Measurements from ENCODE around the gene XPNPEP3. TPM values are rescaled to one million over a fixed set of nuclear protein-coding genes. Genes with fewer than 3 reads are reported as not detected.

XPNPEP3 gene
- total and polyA plus RNA-seq, 2 donors from 2014 or later = 4.6 to 22.5 TPM

DNA sequence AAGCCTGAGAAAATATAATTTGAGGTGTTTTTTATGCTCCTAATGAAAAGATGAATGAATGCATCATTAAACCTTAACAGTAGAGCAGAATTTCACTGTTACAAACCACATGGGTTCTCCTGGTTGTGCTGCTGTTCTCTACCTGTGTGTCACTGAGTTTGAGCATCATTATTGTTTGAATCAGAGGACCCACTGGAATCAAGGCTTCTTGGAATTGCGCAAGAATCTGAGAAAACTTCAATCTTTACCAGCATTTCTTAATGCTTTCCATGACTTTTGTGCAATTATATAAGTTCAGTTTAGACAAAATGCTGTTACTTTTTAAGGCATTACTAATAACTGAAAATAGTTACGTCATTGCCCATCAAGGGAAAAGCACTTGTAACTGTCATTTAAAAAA is 75.4 kb downstream of the XPNPEP3 start:
- FAIRE-seq (no peak), DNase-seq (no peak)
- no peak overlapping the region for H3K27ac ChIP-seq (ENCODE audit: low read depth in 2 of 2, low read length in 2 of 2)
- H3K9me3 ChIP-seq (ENCODE audit: control insufficient read depth in 2 of 3, insufficient read depth in 1 of 3, low read length in 3 of 3) = no peaks in the 10 kb centered on the region
- H3K36me3 ChIP-seq (ENCODE audit: control insufficient read depth in 2 of 3, insufficient read depth in 3 of 3, low read length in 3 of 3) = peaks cover 2 to 8% (median 3%) of the 10 kb centered on the region in 3 donors
- no peak for TF ChIP-seq CTCF (IDR thresholded peaks at IDR 0.05; ENCODE audit: borderline replicate concordance, extremely low read depth, insufficient read depth)
- H3K9ac ChIP-seq (ENCODE audit: low read length in 3 of 3) = no peak overlapping the region
- H3K27me3 ChIP-seq (ENCODE audit: control insufficient read depth, insufficient read depth, low read length) = no peaks in the 10 kb centered on the region
- no peaks in the 10 kb centered on the region for H3K4me1 ChIP-seq (ENCODE audit: control insufficient read depth in 2 of 3, insufficient read depth in 2 of 3, low read depth in 1 of 3, low read length in 3 of 3)
- intact Hi-C loops (cut with DNase I) = no loop called here
- H3K4me3 ChIP-seq (ENCODE audit: low read length in 3 of 3) = no peak overlapping the region

DNA sequence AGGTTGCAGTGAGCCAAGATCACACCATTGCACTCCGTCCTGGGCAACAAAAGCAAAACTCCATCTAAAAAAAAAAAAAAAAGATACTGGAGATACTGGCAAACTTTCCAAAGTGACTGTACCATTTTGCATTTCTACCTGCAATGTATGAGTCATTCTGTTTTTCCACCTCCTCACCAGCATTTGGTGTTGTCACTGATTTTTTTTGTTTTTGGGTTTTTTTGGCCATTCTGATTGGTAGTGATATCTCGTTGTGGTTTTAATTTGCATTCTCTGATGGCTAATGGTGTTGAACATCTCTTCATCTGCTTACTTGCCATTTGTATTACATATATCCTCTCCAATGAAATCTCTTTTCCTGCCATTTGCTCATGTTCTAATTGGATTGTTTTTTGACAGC is 82.3 kb downstream of the XPNPEP3 start:
- Histone ChIP-seq H3K9ac (ENCODE audit: low read length in 3 of 3) (no peak overlapping the region), H3K27me3 (ENCODE audit: control insufficient read depth, insufficient read depth, low read length) (no peaks in the 10 kb centered on the region), H3K9me3 (ENCODE audit: control insufficient read depth in 2 of 3, insufficient read depth in 1 of 3, low read length in 3 of 3) (no peaks in the 10 kb centered on the region), H3K4me3 (ENCODE audit: low read length in 3 of 3) (no peak overlapping the region), H3K27ac (ENCODE audit: low read depth in 2 of 2, low read length in 2 of 2) (no peak overlapping the region), H3K4me1 (ENCODE audit: control insufficient read depth in 2 of 3, insufficient read depth in 2 of 3, low read depth in 1 of 3, low read length in 3 of 3) (no peaks in the 10 kb centered on the region), H3K36me3 (ENCODE audit: control insufficient read depth in 2 of 3, insufficient read depth in 3 of 3, low read length in 3 of 3) (no peaks in the 10 kb centered on the region)
- DNase-seq = no peak
- intact Hi-C loops (cut with DNase I) = no loop called here
- no peak for FAIRE-seq
- TF ChIP-seq CTCF (IDR thresholded peaks at IDR 0.05; ENCODE audit: borderline replicate concordance, extremely low read depth, insufficient read depth) = no peak

DNA sequence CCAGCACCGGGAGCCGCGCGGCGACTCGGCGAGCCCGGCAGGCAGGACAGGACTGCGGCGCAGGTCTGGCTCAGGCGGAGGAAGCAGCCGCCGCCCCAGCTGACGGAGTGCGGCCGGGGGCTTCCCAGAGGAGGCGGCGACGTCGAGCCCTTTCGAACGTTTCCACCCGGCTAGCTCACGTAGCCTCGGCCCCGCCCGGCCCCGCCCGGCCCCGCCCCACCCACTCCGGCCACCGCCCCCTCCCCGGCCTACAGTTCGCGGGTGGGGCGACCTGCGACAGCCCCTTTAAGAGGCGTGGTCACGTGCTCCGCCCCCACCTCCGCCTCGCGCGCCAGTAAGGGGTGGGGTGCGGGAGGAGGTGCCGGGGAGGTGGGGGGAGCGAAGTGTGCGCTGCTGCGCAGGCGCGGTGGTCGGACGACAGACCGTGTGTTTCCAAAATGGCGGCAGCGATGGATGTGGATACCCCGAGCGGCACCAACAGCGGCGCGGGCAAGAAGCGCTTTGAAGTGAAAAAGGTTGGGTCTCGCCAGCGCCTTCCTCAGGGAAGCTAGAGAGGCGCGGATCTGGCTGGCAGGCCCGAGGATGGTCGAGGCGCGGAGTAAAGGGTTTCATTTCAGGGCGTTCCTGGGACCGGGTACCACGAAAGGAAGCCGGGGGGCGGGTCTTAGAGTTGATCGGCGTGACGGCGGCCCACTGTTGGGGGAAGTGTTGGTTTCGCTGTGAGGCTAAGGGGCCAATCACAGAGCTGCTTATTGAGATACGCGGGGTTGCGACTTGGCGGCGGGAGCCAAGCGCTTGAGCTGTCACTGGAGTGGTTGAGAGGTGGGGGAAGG is 94.2 kb downstream of the XPNPEP3 start, which contains the start of gene RBX1:
Gene RBX1, plus strand, starts transcription at position 417 of the 833 bp plus-strand sequence. Its CDS starts 21 bp downstream, at position 438.
- peak; percentile 6 for FAIRE-seq
- H3K36me3 ChIP-seq (ENCODE audit: control insufficient read depth in 2 of 3, insufficient read depth in 3 of 3, low read length in 3 of 3) = peaks cover 3 to 6% (median 4%) of the 10 kb centered on the region in 3 donors
- TF ChIP-seq CTCF (IDR thresholded peaks at IDR 0.05; ENCODE audit: borderline replicate concordance, extremely low read depth, insufficient read depth) = no peak
- DNase-seq = peak; percentile 98 to 100 (median 99)
- peak within 1 kb of the TSS; percentile 92 to 96 (median 95) for H3K4me3 ChIP-seq (ENCODE audit: low read length in 3 of 3)
- intact Hi-C loops (cut with DNase I) = loop anchor here (10.0 kb wide), 1 partner anchor 144 kb away; the partner anchor contains the start of gene EP300
- peaks cover 2 to 8% (median 7%) of the 10 kb centered on the region in 3 donors for H3K4me1 ChIP-seq (ENCODE audit: control insufficient read depth in 2 of 3, insufficient read depth in 2 of 3, low read depth in 1 of 3, low read length in 3 of 3)
- H3K9ac ChIP-seq (ENCODE audit: low read length in 3 of 3) = peak within 1 kb of the TSS; percentile 94 to 98 (median 95)
- no peaks in the 10 kb centered on the region for H3K9me3 ChIP-seq (ENCODE audit: control insufficient read depth in 2 of 3, insufficient read depth in 1 of 3, low read length in 3 of 3)
- peak within 1 kb of the TSS; percentile 88 to 94 for H3K27ac ChIP-seq (ENCODE audit: low read depth in 2 of 2, low read length in 2 of 2)
- H3K27me3 ChIP-seq (ENCODE audit: control insufficient read depth, insufficient read depth, low read length) = no peaks in the 10 kb centered on the region

Measured in kidney (tissue), 14 donors.